Measurements from ENCODE around the gene VAC14. TPM values are rescaled to one million over a fixed set of nuclear protein-coding genes. Genes with fewer than 3 reads are reported as not detected.

Gene VAC14
- total RNA-seq, 1 donor from 2014 or later = 75.1 TPM

DNA sequence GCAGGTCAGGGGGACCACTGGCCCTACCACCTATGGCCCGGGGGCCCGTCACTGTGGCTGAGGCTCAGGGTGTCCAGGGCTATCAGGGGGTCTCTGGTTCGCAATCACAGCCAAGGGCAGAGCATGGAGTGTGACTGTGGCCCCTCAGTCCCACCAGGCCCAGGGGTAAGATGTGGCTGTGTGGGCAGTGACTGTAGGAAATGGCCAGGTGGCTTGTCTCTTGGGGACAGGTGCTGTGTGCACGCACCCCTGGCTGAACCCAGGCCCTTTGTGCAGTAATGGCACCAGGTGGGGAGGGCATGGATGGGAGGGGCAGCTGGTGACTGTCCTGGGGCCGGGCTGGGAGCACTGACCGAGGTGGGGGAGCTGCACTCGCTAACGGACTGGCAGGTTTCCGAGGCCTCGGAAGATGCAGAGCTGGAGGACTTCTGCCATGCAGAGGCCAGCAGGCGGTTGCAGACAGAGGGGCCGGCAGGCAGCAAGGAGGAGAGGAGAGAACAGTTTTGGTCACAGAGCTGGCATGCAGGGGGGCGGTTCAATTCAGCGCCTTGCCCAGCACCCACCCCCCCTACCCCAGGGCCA, 135.8 kb downstream of the VAC14 start:
- intact Hi-C loops (cut with DNase I) = no loop called here
- H3K4me1 ChIP-seq = peaks cover 0 to 4% of the 10 kb centered on the region in 2 donors
- peaks cover 63 to 72% of the 10 kb centered on the region in 2 donors for H3K36me3 ChIP-seq
- peak in 1 of 2 donors; percentile 59 for DNase-seq (ENCODE audit: low spot score in 2 of 2)
- H3K9me3 ChIP-seq = no peaks in the 10 kb centered on the region
- no peak overlapping the region for H3K4me3 ChIP-seq
- TF ChIP-seq, protein P1, sequence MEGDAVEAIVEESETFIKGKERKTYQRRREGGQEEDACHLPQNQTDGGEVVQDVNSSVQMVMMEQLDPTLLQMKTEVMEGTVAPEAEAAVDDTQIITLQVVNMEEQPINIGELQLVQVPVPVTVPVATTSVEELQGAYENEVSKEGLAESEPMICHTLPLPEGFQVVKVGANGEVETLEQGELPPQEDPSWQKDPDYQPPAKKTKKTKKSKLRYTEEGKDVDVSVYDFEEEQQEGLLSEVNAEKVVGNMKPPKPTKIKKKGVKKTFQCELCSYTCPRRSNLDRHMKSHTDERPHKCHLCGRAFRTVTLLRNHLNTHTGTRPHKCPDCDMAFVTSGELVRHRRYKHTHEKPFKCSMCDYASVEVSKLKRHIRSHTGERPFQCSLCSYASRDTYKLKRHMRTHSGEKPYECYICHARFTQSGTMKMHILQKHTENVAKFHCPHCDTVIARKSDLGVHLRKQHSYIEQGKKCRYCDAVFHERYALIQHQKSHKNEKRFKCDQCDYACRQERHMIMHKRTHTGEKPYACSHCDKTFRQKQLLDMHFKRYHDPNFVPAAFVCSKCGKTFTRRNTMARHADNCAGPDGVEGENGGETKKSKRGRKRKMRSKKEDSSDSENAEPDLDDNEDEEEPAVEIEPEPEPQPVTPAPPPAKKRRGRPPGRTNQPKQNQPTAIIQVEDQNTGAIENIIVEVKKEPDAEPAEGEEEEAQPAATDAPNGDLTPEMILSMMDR (IDR thresholded peaks at IDR 0.05) = no peak
- H3K27ac ChIP-seq = no peak overlapping the region
- H3K27me3 ChIP-seq = no peaks in the 10 kb centered on the region

DNA sequence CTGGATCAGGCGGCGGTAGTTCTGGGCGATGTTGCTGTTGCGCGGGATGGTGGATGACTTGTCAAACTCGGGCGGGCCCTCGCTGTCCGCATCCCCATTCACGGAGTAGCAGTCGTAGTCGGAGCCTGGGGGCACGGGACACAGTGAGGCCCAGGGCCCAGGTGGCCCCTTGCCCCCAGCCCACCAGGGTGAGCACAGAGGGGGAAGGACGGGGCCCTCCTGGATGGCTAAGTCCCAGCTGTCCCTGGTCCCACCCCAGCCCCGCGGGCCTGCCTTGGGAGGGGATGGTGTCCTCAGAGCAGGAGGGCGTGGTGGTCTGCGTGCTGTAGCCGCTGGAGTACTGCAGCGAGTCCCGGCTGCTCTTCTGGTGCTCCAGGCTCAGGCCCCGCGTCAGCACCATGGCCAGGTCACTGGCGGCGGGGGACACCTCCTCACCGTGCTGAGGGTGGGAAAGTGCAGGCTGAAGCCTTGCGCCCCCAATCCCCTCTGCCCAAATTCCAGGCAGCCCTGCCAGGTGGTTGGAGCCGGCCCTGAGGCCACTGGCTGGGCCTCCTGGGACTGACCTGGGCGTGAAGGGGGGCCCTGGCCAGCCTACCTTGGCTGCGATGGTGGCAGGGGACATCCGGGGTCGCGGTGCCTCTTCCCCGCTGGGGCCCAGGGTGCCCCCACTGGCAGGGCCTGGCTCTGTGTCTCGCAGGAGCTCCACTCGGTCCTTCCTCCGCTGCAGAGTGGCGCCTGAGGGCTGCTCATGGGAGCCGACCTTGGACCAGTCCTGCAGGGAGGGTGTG, 136.4 kb downstream of the VAC14 start:
- peaks cover 0 to 4% of the 10 kb centered on the region in 2 donors for H3K4me1 ChIP-seq
- peak in 1 of 2 donors; percentile 64 for DNase-seq (ENCODE audit: low spot score in 2 of 2)
- TF ChIP-seq, protein P1 (IDR thresholded peaks at IDR 0.05) = no peak
- no peak overlapping the region for H3K4me3 ChIP-seq
- H3K27ac ChIP-seq = no peak overlapping the region
- no peaks in the 10 kb centered on the region for H3K27me3 ChIP-seq
- intact Hi-C loops (cut with DNase I) = no loop called here
- H3K36me3 ChIP-seq = peaks cover 58 to 65% of the 10 kb centered on the region in 2 donors
- H3K9me3 ChIP-seq = no peaks in the 10 kb centered on the region

- no peaks in the 10 kb centered on the region for H3K27me3 ChIP-seq
- intact Hi-C loops (cut with DNase I) = no loop called here
- DNase-seq (ENCODE audit: low spot score in 2 of 2) = peak in 1 of 2 donors; percentile 64
- peak overlapping the region; percentile 22 to 49 for H3K27ac ChIP-seq
- H3K9me3 ChIP-seq = no peaks in the 10 kb centered on the region
- H3K4me3 ChIP-seq = no peak overlapping the region
- H3K36me3 ChIP-seq = peaks cover 52 to 58% of the 10 kb centered on the region in 2 donors
- H3K4me1 ChIP-seq = peaks cover 0 to 4% of the 10 kb centered on the region in 2 donors
- TF ChIP-seq, protein P1 (IDR thresholded peaks at IDR 0.05) = no peak
Observed at GRCh38 chr16:70663524-70664324, 137.2 kb downstream of the VAC14 start.

DNA sequence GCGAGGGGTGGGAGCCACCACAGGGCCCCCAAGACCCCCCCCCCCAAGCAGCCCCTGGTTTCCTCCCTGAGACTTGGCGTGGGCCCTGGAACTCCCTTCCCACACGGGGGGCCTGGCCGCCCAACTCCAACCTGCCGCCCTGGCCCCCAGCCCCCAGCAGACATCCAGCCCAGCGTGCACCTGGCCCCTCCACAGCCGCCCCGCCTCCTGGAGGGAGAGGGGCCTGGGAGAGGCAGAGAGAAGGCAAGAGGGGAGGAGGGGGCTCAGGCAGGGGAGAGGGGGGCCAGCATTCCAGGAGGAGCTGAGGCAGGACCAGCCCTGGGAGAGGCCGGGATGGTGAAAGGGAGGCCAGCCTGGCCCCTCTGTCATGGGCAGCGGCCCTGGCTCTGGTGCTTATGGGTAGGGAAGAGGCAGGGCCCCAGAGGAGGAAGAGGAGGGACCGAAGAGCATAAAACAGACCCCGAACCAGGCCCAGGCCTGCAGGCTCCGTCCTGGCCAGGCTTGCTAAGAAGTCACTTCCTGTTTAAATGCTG, 137.9 kb downstream of the VAC14 start:
- TF ChIP-seq, protein P1 (IDR thresholded peaks at IDR 0.05) = no peak
- intact Hi-C loops (cut with DNase I) = no loop called here
- peaks cover 45 to 51% of the 10 kb centered on the region in 2 donors for H3K36me3 ChIP-seq
- no peak overlapping the region for H3K4me3 ChIP-seq
- H3K9me3 ChIP-seq = no peaks in the 10 kb centered on the region
- H3K27me3 ChIP-seq = no peaks in the 10 kb centered on the region
- peak overlapping the region; percentile 22 to 49 for H3K27ac ChIP-seq
- H3K4me1 ChIP-seq = peaks cover 0 to 4% of the 10 kb centered on the region in 2 donors
- peak in 1 of 2 donors; percentile 61 for DNase-seq (ENCODE audit: low spot score in 2 of 2)

- DNase-seq (ENCODE audit: low spot score in 2 of 2) = peak in 1 of 2 donors; percentile 67
- Histone ChIP-seq H3K27me3 (no peaks in the 10 kb centered on the region), H3K4me3 (no peak overlapping the region), H3K9me3 (no peaks in the 10 kb centered on the region), H3K4me1 (no peaks in the 10 kb centered on the region), H3K27ac (peak overlapping the region; percentile 22 to 49), H3K36me3 (peaks cover 43 to 44% of the 10 kb centered on the region in 2 donors)
- TF ChIP-seq, protein P1 (IDR thresholded peaks at IDR 0.05) = no peak
- intact Hi-C loops (cut with DNase I) = no loop called here
Observed at GRCh38 chr16:70661918-70662641, 138.9 kb downstream of the VAC14 start.

All from ascending aorta (tissue), 2 donors.